Pancreas (tissue), 10 donors: ENCODE results near the gene C19orf81. TPM values are rescaled to one million over a fixed set of nuclear protein-coding genes. Genes with fewer than 3 reads are reported as not detected.

Experiments
- ATAC-seq, 4 donors: fragments of 200-7000 bp; cut with Tn5 transposase; one replicate each; pipeline versions ENCODE4 v1.8.0 to v1.9.1; 2020; ENCODE audit warnings: mild to moderate bottlenecking in 4 of 4, moderate library complexity in 4 of 4
- DNase-seq, 6 donors: peaks; one replicate each; pipeline ENCODE4 v3.0.0-alpha.2; 2020
- FAIRE-seq: peaks from 2 replicates; lab custom pipeline; 2012; peaks lifted over from hg19 to GRCh38; lab: Jason Lieb, UNC
- H3K27ac ChIP-seq, 4 donors: fragments of 200-600 bp; sonication (generic); 1 replicate in 3 of 4; 2 replicates in 1 of 4; pipeline versions ENCODE4 v1.5.0 to v1.8.0; 2020
- H3K27me3 ChIP-seq, 4 donors: fragments of 200-600 bp; one replicate each; pipeline ENCODE4 v1.8.0; 2021
- H3K36me3 ChIP-seq, 3 donors: fragments of 200-600 bp; sonication (generic) in 1 of 3; one replicate each; pipeline versions ENCODE4 v1.5.0 to v1.8.0; 2020 to 2021
- H3K4me1 ChIP-seq, 3 donors: fragments of 200-600 bp; one replicate each; pipeline ENCODE4 v1.8.0; 2021
- H3K4me3 ChIP-seq, 4 donors: fragments of 200-600 bp; sonication (generic) in 2 of 4; one replicate each; pipeline versions ENCODE4 v1.5.0 to v1.8.0; 2020 to 2021
- H3K9me3 ChIP-seq, 4 donors: fragments of 200-600 bp; one replicate each; pipeline ENCODE4 v1.8.0; 2021
- CTCF ChIP-seq, 4 donors: fragments of 200-600 bp; sonication (generic) in 3 of 4; IDR thresholded peaks; one replicate each; pipeline versions ENCODE4 v1.5.0 to v1.8.0; 2021; ENCODE audit warnings: antibody characterized with exemption in 4 of 4
- whole genome bisulfite sequencing, 2 donors: extraction: QIAGEN DNeasy Blood & Tissue Kit; methylation state at CpG; one replicate each; pipeline ENCODE4 v1.1.7; 2013; 5-methylcytosine and 5-hydroxymethylcytosine counted together
- intact Hi-C, 3 donors: fragments of 100-400 bp; cut with DNase I; formaldehyde crosslinking; loops; one replicate each; pipeline versions ENCODE4 v1.11.1 to v1.14.2; 2022
- polyA plus RNA-seq, 2 donors: library from polyadenylated mRNA; stranded (reverse); fragments of 200-250 nt; gene quantifications; one replicate each; pipeline ENCODE4 v1.2.3, GENCODE V29; 2013
- total RNA-seq, 6 donors: library from RNA; stranded (reverse); fragmentation: NEBNext Ultra II Directional in 4 of 6; extraction: Animal tissue kit (Norgen Biotek cat#: 25700) in 4 of 6; gene quantifications; one replicate each; pipeline versions ENCODE4 v1.2.1 to v1.2.4, GENCODE V29; 2021 to 2023
- donor health status: healthy with polysubstance abuse.
- donor health status: DM: no; HTN: no; CAD: no; lungs with moderate emphysema.
- donor health status: DM: no; HTN: no; CAD: no.
- donor health status: control.
- donor health status: control.
- donor health status: Bipolar disorder and iron deficiency.
- donor health status: DM: yes; HTN: yes; CAD: no.
- donor health status: DM: no; HTN: no; CAD: no.
- donor health status: DM: no; HTN: no; CAD: no.
- donor health status: DM: yes; HTN: yes; CAD: no.

Gene C19orf81
- total and polyA plus RNA-seq, 8 donors: 0.40 to 1.2 (median 0.91) TPM; not detected in 3

GRCh38 chr19:50663482-50663790 is 14.2 kb downstream of the C19orf81 start:
- H3K4me3 ChIP-seq: no peak overlapping the region
- TF ChIP-seq CTCF (IDR thresholded peaks at IDR 0.05): no peak
- 67 to 75% methylated on average over 1 of the region's 1 CpG for WGBS, 2 donors
- intact Hi-C loops: no loop called here
- DNase-seq (no peak), ATAC-seq (no peak), FAIRE-seq (no peak)
- H3K36me3 ChIP-seq: no peaks in the 10 kb centered on the region
- H3K27me3 ChIP-seq: peaks cover 0 to 12% (median 3%) of the 10 kb centered on the region in 4 donors
- peaks cover 0 to 6% (median 0%) of the 10 kb centered on the region in 3 donors for H3K4me1 ChIP-seq
- no peak overlapping the region for H3K27ac ChIP-seq
- no peaks in the 10 kb centered on the region for H3K9me3 ChIP-seq

DNA sequence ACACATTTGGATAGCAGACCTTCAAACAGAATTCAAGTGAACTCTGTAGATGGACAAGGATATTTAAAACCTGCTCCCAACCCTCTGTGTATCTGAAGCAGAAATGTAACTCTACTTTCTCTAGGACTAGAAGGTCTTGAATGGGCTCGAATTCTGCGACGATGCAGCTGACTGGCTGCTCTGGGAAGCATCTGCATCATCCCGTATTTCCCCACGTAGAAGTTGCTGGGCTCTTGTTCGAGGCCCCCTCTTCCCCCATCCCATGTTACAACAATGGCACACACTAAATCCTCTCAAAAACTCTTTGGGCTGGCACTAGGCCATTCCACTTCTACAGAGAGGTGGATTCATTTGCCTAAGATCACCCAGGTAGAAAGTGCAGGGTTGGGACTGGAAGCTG is 15.0 kb downstream of the C19orf81 start:
- peaks cover 0 to 9% (median 3%) of the 10 kb centered on the region in 4 donors for H3K27me3 ChIP-seq
- FAIRE-seq (no peak), ATAC-seq (no peak), DNase-seq (no peak)
- H3K27ac ChIP-seq: no peak overlapping the region
- no peaks in the 10 kb centered on the region for H3K9me3 ChIP-seq
- peaks cover 0 to under 1% (median 0%) of the 10 kb centered on the region in 3 donors for H3K4me1 ChIP-seq
- no peak overlapping the region for H3K4me3 ChIP-seq
- no peaks in the 10 kb centered on the region for H3K36me3 ChIP-seq
- intact Hi-C loops: no loop called here
- WGBS, 2 donors: 58 to 76% methylated on average over 6 of the region's 6 CpGs
- no peak for TF ChIP-seq CTCF (IDR thresholded peaks at IDR 0.05)

DNA sequence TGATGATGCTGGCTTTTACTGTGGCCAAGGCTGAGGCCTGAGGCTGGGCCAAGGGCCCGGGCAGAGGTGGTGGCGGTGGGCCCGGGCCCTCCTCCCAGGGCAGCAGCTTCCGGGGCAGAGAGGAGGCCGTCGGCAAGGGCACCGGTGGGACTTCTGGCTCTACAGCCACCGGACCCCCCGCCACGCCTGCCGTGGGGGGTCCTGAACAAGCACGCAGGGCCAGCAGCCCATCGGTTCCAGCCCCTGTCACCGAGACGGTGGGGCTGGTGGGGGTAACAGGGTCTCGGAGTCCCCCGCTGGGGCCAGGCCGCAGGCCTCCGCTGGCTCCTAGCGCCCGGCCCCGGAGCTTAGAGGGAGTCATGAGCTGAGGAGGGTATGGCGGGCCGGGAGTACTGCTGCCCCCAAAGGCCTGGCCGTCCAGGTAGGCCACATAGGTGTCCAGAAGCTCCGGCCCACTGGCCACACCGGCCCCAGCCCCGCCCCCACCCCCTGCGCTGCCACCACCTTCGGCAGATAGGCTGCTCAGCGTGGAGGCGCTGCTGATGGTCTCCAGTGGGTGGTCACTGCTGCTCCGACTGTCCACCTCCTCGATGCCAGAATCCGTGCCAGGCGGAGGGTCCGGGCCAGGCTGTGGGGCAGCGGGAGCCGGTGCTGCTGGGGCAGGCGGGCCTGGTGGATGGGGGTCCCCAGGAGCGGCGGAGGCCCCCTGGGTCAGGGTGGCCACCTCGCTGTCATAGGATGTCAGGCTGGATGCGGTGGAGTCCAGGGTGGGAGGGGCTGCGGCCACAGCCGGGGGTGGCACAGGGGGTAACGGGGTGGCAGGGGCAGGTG is 17.3 kb downstream of the C19orf81 start:
- DNase-seq: peak in 1 of 6 donors; percentile 74

GRCh38 chr19:50667177-50667758 is 18.0 kb downstream of the C19orf81 start:
- H3K27me3 ChIP-seq: peaks cover 0 to 9% (median 3%) of the 10 kb centered on the region in 4 donors
- no peak overlapping the region for H3K27ac ChIP-seq
- DNase-seq (peak in 2 of 6 donors; percentile 60 to 61), FAIRE-seq (no peak), ATAC-seq (no peak)
- WGBS, 2 donors: 5 to 6% methylated on average over 35 to 56 of the region's 56 CpGs
- H3K4me3 ChIP-seq: no peak overlapping the region
- intact Hi-C loops: no loop called here
- TF ChIP-seq CTCF (IDR thresholded peaks at IDR 0.05): no peak
- no peaks in the 10 kb centered on the region for H3K9me3 ChIP-seq
- no peaks in the 10 kb centered on the region for H3K4me1 ChIP-seq
- H3K36me3 ChIP-seq: no peaks in the 10 kb centered on the region

More for the DNA sequence above, 17.3 kb downstream of the C19orf81 start:
- no peak for TF ChIP-seq CTCF (IDR thresholded peaks at IDR 0.05)
- no peak overlapping the region for H3K4me3 ChIP-seq
- 17% methylated on average over 40 to 47 of the region's 47 CpGs for WGBS, 2 donors
- H3K4me1 ChIP-seq: no peaks in the 10 kb centered on the region
- peaks cover 0 to 9% (median 3%) of the 10 kb centered on the region in 4 donors for H3K27me3 ChIP-seq
- FAIRE-seq: no peak
- ATAC-seq: no peak
- H3K27ac ChIP-seq: no peak overlapping the region
- intact Hi-C loops: no loop called here
- no peaks in the 10 kb centered on the region for H3K9me3 ChIP-seq
- no peaks in the 10 kb centered on the region for H3K36me3 ChIP-seq
